MV-4-11 (cell line): ENCODE results near the gene SMIM20.
A peak's percentile ranks its signal among the peaks of the same experiment; 100 is the strongest.

Source experiments
- DNase-seq: peaks from one replicate; lab custom pipeline; 2025; lab: John Stamatoyannopoulos, UW

SMIM20 gene

DNA sequence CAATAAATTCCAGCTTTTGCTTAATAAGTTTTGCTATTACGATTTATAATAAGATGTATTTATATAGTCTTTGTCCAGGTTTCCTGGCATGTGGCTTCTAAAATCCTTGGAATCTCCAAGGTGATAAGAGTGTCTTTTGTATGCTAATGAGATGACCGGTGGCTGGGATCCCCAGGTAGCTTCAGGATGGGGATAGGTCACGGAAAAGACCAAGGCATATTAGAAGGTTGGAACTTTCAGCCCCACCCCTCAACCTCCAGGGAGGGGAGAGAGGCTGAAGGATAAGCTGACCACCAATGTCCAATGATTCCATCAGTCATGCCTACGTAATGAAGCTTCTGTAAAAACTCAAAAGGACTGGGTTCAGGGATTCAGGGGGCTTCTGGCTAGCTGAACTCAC lies 41.7 kb downstream of the SMIM20 start:
- DNase-seq, result no peak

DNA sequence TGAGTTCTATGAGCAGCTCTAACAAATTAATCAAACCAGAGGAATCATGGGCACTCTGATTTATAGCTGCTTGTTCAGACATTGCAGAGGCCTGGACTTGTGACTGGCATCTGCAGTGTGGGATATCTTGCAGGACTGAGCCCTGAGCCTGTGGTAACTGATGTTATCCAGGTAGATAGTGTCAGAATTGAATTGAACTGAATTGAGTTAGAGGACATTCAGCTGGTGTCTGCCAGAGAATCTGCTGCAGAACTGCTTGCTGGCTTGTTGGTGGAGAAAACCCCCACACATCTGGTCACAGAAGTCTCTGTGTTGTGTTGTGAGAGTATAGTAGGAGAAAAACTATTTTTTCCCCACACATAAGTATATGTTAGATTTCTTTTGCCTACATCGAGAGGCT lies 42.2 kb downstream of the SMIM20 start:
- DNase-seq, result no peak

DNA sequence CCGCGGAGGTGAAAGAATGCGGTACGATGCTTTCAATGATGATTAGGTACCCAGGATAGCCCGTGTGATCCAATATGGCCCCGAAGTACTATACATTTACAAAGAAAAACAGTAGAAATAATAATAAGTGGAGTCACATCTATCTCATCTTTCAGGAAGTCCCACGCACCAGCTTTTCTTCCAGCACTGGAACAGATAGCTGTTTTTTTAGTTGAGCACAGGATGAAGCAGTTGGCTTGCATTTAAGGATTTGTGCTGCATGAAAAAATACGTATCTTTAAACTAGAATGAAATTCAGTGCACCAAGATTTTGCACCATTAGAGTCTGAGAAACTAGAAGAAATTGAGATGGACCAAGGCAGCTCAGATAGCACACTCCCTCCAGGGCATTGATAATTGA lies 44.1 kb downstream of the SMIM20 start:
- DNase-seq, result no peak

DNA sequence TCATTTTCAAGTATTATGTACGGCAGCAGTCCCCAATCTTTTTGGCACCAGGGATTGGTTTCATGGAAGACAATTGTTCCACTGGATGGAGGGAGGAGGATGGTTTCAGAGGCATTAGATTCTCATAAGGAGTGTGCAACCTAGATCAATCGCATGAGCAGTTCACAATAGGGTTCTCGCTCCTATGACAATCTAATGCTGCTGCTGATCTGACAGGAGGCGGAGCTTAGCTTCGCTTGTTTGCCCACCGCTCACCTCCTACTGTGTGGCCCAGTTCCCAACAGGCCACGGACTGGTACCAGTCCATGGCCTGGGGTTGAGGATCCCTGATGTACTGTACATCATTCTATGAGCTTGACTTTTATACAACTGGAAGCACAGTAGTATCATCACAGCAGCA lies 48.4 kb downstream of the SMIM20 start:
- DNase-seq, result no peak

DNA sequence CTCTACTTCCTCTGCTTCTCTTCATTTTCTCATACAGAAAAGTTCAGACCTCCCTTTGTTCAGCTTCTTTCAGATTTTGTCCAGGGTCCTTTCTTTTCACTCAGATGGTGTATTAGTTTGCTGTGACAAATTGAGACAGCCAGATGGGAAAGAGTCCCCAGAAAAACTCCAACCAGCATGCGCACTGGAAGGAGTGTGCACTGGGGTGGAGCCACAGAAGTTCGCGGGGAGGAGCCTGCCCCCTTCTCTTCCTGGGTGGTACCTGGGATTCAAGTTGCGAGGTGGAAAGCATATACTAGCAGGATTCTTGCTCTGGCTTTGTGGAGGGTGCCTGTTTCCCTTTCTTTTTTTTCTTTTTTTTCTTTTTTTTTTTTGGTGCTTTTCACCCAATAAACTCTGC lies 51.6 kb downstream of the SMIM20 start:
- DNase-seq, result no peak

DNA sequence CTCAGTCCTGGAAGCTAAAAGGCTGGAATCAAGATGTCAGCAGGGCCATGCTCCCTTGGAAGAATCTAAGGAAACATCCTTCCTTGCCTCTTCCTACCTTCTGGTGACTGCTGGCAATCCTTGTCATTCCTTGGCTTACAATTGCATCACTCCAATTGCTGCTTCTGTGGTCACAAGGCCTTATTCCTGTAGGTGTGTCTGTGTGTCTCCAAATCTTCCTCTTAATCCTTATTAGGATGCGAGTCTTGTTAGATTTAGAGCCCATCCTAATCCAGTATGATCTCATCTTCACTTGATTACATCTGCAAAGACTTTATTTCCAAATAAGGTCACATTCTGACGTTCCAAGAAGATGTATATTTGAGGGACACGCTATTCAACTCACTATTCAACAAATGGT lies 52.2 kb downstream of the SMIM20 start:
- DNase-seq, result no peak

DNA sequence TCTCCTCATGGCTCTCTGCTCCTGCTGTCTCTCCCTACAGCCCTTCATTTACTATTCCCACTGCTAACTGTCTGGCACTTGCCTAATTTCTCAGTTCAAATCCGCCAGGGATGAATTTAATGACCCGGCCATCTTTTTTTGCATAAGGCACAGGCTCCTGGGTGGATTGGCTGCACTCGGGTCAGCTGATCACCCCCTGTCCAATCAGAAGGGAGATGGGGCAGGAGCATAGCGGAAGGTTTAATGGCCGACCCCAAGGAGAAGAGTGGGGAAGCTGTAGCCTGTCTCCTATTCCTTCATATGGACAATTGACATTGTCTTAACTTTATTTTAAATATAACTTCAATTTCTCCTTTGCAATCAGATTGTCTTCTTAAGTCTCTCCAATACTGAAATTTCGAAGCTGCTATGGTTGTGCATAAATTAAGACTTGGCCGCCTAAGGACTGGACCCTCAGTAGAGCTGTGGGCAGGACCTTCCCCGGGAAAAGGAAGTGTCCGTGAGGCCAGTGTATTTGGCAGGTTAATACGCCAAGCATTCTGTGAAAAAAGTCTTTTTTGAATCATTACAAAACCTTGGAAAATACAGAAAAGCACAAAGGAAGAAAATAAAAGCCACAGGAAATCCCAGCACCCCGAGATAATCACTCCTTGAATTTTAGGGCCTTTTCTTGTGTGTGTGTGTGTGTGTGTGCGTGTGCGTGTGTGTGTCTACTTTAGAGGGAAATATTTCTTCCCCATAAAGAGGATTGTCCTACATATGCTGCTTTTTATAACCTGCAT lies 55.5 kb downstream of the SMIM20 start:
- no peak for DNase-seq

DNA sequence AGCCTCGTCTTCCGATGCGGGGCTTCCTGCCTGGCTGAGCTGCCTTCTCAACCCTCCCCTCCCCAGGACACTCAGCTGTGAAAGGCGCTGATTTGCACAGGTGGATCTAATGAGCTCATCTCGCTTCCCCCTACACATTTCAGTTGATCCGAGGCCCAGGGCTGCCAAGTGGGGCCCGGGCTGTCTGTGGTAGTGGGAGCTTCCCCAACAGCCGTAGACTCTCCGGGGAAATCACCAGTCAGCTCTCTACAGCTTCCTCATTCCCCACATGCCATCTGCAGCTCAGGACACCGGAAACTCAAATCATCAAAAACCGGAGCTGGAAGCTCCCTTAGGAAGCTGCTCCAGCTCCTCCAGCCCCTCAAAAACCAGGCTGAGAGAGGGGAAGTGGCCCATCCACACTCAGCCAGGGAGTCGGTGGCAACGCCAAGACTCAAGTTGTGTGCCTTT lies 56.2 kb downstream of the SMIM20 start:
- peak; percentile 72 for DNase-seq

DNA sequence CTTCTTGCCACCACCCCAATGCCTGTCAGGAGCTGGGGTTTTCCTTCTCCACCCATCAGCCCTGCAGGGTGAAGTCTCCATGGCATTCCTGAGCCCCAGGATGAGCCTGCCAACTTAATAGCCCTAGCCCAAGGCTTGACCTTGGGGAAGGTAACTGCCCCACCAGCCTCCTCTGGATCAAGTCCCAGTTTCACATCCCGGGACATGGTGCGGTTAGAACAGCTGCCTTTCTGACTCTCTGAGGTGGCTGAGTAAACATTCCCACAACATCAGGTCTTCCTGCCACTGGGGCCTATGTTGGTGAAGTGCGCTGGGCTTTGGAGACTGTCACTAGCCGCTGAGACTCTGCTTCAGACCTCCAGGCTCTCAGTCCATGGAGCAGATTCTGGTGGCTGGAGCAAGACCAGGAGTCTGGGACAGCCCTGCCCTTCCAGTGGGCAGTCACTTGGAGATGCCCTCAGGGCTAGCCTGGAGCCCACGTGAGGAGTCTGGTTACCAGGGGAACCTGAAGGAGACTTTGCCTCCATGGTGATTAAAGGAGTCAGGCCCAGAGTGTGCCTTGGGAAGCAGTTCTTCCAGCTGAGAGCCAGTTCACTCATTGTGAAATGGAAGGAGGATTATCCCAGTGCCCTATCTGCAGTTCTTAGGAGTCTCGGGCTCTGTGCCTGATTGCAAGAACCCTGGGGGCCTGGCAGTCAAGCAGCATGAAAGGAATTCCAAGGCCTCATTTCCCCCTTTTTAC lies 56.8 kb downstream of the SMIM20 start:
- DNase-seq, result peak; percentile 49

DNA sequence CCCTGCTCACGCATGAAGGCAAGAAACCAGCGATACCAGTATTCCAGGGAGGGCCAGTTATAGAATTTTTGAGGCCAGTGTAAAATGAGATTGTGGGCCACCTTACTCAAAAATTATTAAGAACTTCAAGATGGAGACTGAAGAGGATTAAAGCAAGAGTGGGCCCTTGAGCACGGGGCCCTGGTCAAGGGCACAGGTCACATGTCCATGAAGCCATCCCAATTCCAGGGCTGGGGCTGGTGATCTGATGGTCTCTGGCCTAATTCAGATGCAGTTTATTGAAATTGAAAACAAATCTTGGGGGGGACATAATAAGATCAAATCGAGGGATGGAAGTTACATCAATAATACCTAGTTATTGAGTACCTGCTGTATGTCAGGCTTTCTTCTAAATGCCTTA lies 58.3 kb downstream of the SMIM20 start:
- no peak for DNase-seq

DNA sequence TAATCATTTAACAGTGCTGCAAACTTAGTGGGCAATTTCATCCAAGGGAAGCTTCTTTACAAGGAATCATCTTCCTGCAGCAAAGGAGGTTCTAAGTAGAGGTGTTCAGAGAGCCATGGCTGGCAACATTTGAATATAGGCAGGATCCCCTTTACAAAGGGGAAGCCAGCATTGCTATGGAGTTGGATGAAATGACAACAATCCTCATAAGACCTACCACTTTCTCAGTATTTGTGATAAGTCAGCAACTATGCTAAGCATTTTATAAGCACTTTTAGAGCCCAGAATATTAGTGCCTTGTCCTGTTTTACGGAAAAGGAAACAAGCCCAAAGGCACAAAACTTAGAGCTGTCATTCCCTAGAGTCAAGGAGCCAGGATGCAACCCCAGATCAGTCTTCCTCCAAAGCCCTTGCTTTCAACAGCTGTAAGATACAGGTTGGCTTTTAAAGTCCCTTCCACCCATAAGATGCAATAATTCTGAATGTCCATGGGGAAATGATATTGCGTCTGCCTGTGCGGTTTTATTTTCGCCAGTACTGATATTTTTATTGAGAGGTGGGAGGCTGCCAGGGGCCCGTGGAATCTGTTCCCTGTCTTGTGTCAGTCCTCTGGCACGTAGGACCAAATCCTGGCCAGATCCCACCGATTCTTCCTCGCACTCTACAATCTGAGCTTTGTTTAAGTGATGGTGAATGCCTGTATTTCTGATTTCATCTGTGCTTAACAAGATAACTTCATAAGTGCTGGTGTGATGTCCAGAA lies 59.1 kb downstream of the SMIM20 start:
- DNase-seq, result no peak

DNA sequence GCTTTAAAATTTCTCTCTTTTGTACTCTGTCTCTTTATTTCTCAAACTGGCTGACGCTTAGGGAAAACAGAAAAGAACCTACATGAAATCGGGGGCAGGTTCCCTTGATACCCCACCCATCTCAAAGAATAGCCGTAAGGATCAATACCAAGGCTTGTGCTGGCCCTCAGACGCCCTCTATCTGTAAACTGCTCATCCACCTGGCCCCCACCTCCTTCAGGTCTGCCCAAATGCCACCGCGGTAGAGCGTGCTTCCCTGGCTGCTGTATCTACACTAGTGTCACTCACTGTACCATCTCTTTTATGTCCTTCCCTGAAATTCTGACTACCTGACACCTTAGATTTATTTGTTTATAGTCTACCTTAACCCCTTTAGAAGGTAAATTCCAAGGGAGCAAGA lies 62.8 kb downstream of the SMIM20 start:
- DNase-seq, result no peak

DNA sequence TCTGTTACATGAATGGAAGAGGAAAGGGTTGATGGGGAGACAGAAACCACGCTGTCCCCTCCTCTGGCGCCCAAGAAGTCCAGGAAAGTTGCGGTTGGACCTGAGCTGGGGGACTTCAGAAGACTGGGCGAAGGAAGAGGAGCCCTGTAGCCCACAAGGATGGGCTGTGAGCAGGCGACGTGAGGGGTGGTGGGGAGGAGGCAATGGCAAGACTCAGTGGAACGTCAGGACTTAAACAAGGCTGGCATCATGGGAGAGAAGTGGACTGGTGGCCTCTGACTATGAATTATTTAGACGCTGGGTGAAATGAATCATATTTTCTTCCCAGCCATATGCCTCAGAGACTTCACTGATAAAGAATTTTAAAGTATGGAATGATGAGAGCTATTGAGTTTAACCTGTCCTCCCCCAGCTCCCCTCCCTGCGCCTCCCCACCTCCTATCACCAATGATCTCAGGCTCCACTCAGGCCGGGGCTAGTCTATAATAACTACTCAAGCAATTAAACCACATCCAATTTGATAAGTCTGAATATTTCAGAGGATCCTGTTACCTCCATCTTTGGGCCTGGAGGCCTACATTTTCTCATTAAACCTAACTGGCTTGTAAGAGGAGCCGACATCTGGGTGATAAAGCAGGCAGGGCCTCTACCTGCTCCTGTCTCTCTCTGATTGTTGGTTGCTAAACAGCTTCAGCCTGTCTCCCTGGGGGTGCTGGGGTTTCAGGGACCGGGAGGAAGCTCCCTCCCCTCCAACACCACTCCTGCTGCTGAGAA lies 63.6 kb downstream of the SMIM20 start:
- no peak for DNase-seq

DNA sequence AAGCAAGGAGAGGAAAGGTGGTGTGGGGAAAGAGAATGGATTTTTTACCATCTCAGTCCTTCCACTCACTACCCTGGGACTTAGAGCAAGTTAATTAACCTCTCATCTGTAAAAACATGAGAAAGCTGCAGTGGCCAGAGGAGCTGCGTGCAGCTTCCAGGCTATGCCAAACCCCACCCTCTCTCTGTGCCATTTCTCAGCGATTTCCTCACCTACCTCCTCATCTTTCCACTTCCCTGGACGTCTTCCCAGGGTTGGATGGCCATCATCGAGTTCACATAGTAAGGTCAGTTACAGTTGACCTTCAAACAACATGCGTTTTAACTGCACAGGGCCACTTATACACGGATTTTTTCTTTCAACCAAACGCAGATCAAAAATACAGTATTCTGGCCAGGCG lies 64.3 kb downstream of the SMIM20 start:
- DNase-seq, result no peak
